GM23248 (cell line): Measurements from ENCODE around the gene NPTX1. TPM values are rescaled to one million over a fixed set of nuclear protein-coding genes. Genes with fewer than 3 reads are reported as not detected.
"Not testable (repeated sequence)": the region's sequence is repeated elsewhere in the genome, so short reads cannot be mapped to it uniquely, and the experiment has no call there.

Source experiments
- DNase-seq: peaks from one replicate; pipeline ENCODE4 v3.0.0-alpha.2; 2015
- H2AFZ ChIP-seq: fragments of 200-600 bp; sonication (generic); 2 replicates; pipeline ENCODE4 v1.6.1; 2016; ENCODE audit warnings: antibody characterized with exemption
- H3F3A ChIP-seq: fragments of 200-600 bp; sonication (generic); 2 replicates; pipeline ENCODE4 v1.6.1; 2016; ENCODE audit warnings: mild to moderate bottlenecking, antibody characterized with exemption, mixed run types; ENCODE audit not compliant: insufficient read depth
- H3K27ac ChIP-seq: fragments of 200-600 bp; sonication (generic); 2 replicates; pipeline ENCODE4 v1.5.1; 2016; ENCODE audit warnings: mild to moderate bottlenecking
- H3K27me3 ChIP-seq: fragments of 200-600 bp; sonication (generic); replicated peaks from 2 replicates; pipeline ENCODE4 v1.6.1; 2016; ENCODE audit warnings: mild to moderate bottlenecking; ENCODE audit not compliant: insufficient read depth
- H3K36me3 ChIP-seq: fragments of 200-600 bp; sonication (generic); 2 replicates; pipeline ENCODE4 v1.6.1; 2016; ENCODE audit warnings: low read depth, mild to moderate bottlenecking
- H3K4me1 ChIP-seq: fragments of 200-600 bp; sonication (generic); 2 replicates; pipeline ENCODE4 v1.6.1; 2016; ENCODE audit warnings: mild to moderate bottlenecking; ENCODE audit not compliant: insufficient read depth
- H3K4me2 ChIP-seq: fragments of 200-600 bp; sonication (generic); one replicate; pipeline ENCODE4 v1.6.1; 2016; ENCODE audit warnings: mild to moderate bottlenecking; ENCODE audit not compliant: unreplicated experiment
- H3K4me3 ChIP-seq: fragments of 200-600 bp; sonication (generic); 2 replicates; pipeline ENCODE4 v1.5.1; 2016; ENCODE audit warnings: mild to moderate bottlenecking
- H3K79me2 ChIP-seq: fragments of 200-600 bp; sonication (generic); 2 replicates; pipeline ENCODE4 v1.6.1; 2016; ENCODE audit warnings: mild to moderate bottlenecking; ENCODE audit not compliant: insufficient read depth
- H3K9ac ChIP-seq: fragments of 200-600 bp; sonication (generic); 2 replicates; pipeline ENCODE4 v1.6.1; 2016; ENCODE audit warnings: mild to moderate bottlenecking
- H3K9me2 ChIP-seq: fragments of 200-600 bp; sonication (generic); 2 replicates; pipeline ENCODE4 v1.6.1; 2016; ENCODE audit warnings: mixed run types, mild to moderate bottlenecking, moderate library complexity; ENCODE audit not compliant: insufficient read depth
- H3K9me3 ChIP-seq: fragments of 200-600 bp; sonication (generic); one replicate; pipeline ENCODE4 v1.6.1; 2017; ENCODE audit warnings: low read depth
- H4K20me1 ChIP-seq: fragments of 200-600 bp; sonication (generic); 2 replicates; pipeline ENCODE4 v1.6.0; 2016; ENCODE audit not compliant: insufficient read depth
- EZH2 ChIP-seq: fragments of 200-600 bp; sonication (generic); IDR thresholded peaks from 2 replicates; pipeline ENCODE4 v1.6.1; 2018; ENCODE audit warnings: antibody characterized with exemption, mild to moderate bottlenecking; ENCODE audit not compliant: insufficient read depth, poor library complexity, severe bottlenecking
- EZH2phosphoT487 ChIP-seq: fragments of 200-600 bp; sonication (generic); IDR thresholded peaks from 2 replicates; pipeline ENCODE4 v1.6.1; 2018; ENCODE audit warnings: antibody characterized with exemption, moderate library complexity, mild to moderate bottlenecking, low read depth; ENCODE audit not compliant: insufficient read depth
- WGBS, 2 experiments: methylation state at CpG; one replicate each; pipeline ENCODE4 v1.1.6; 2015 to 2017; ENCODE audit warnings: low lambda C conversion rate in 2 of 2, low coverage in 1 of 2; ENCODE audit errors: missing lambda C conversion rate in 2 of 2; 5-methylcytosine and 5-hydroxymethylcytosine counted together
- in situ Hi-C: fragments of 300-500 bp; cut with MboI; formaldehyde crosslinking; loops from 2 replicates; pipeline ENCODE4 v1.15.0; 2020
- polyA plus RNA-seq: library from polyadenylated mRNA; unstranded; fragments of >200 nt; fragmentation: Nextera tagmentation; extraction: Ambion mirVana; gene quantifications from 2 replicates; pipeline ENCODE4 v1.2.1, GENCODE V29; 2016
- total RNA-seq: library from RNA; depleted of rRNA; stranded (reverse); fragments of >200 nt; shearing (Covaris generic); gene quantifications from 2 replicates; pipeline ENCODE4 v1.2.3, GENCODE V29; 2014

NPTX1 gene
- total and polyA plus RNA-seq, 2 experiments from 2014 or later = 0.43 to 1.1 TPM

DNA sequence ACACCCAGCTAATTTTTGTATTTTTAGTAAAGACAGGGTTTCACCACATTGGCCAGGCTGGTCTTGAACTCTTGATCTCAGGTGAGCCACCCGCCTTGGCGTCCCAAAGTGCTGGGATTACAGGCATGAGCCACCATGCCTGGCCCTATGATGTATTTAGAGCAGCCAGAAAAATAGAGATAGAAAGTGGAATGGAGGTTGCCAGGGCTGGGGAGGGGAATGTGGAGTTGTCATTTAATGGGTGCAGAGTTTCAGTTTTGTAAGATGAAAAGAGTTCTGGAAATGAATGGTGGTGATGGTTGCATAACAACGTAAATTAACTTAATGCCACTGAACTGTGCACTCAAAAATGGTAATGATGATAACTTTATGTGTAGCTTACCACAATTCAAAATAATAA lies 31.6 kb upstream of the NPTX1 start:
- DNase-seq = no peak
- 91 to 98% methylated on average over 3 of the region's 3 CpGs for WGBS, 2 experiments
- in situ Hi-C loops = no loop called here
- peaks cover 32% of the 10 kb centered on the region for H3K4me1 ChIP-seq
- TF ChIP-seq EZH2phosphoT487 (no peak), EZH2 (no peak)
- no peaks in the 10 kb centered on the region for H4K20me1 ChIP-seq
- no peak overlapping the region for H3K9ac ChIP-seq
- no peak overlapping the region for H3K27ac ChIP-seq
- H3F3A ChIP-seq = peaks cover 27% of the 10 kb centered on the region
- no peaks in the 10 kb centered on the region for H3K27me3 ChIP-seq
- no peak overlapping the region for H3K4me2 ChIP-seq
- H3K79me2 ChIP-seq = no peaks in the 10 kb centered on the region
- H3K9me3 ChIP-seq = no peaks in the 10 kb centered on the region
- H3K4me3 ChIP-seq = no peak overlapping the region
- H3K9me2 ChIP-seq = no peaks in the 10 kb centered on the region
- no peak overlapping the region for H2AFZ ChIP-seq
- no peaks in the 10 kb centered on the region for H3K36me3 ChIP-seq

DNA sequence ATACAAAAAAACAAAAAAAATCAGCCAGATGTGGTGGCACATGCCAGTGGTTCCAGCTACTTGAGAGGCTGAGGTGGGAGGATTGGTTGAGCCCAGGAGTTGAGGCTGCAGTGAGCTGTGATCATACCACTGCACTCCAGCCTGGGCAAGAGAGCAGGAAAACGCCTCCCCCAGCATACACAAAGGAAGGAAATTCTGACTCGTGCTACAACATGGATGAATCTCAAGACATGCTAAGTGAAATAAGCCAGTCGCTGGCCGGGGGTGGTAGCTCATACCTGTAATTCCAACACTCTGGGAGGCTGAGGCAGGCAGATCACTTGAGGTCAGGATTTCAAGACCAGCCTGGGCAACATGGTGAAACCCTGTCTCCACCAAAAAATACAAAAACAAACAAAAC lies 30.8 kb upstream of the NPTX1 start:
- H3K9ac ChIP-seq, H3K79me2 ChIP-seq, H3K27me3 ChIP-seq, H3K4me2 ChIP-seq, H3K4me3 ChIP-seq, H4K20me1 ChIP-seq, H3K27ac ChIP-seq, H3K9me2 ChIP-seq, H2AFZ ChIP-seq, H3K9me3 ChIP-seq, in situ Hi-C loops, H3K36me3 ChIP-seq: not testable (repeated sequence)
- peaks cover 27% of the 10 kb centered on the region for H3F3A ChIP-seq
- WGBS, 2 experiments = 56 to 57% methylated on average over 4 of the region's 4 CpGs
- peaks cover 25% of the 10 kb centered on the region for H3K4me1 ChIP-seq
- DNase-seq = peak; percentile 58

- no peaks in the 10 kb centered on the region for H3K79me2 ChIP-seq
- TF ChIP-seq EZH2phosphoT487 = no peak
- TF ChIP-seq EZH2 = no peak
- peak; percentile 95 for DNase-seq
- no peaks in the 10 kb centered on the region for H3K9me2 ChIP-seq
- peak overlapping the region; percentile 12; the same call in 1 of the 2 replicates for H3K4me3 ChIP-seq
- H4K20me1 ChIP-seq = no peaks in the 10 kb centered on the region
- peak overlapping the region; percentile 56 for H3K4me2 ChIP-seq
- H3F3A ChIP-seq = peaks cover 27% of the 10 kb centered on the region
- WGBS, 2 experiments = 1 to 7% methylated on average over 8 of the region's 8 CpGs
- no peaks in the 10 kb centered on the region for H3K9me3 ChIP-seq
- no peaks in the 10 kb centered on the region for H3K27me3 ChIP-seq
- peaks cover 21% of the 10 kb centered on the region for H3K4me1 ChIP-seq
- H3K27ac ChIP-seq = peak overlapping the region; percentile 73
- no peaks in the 10 kb centered on the region for H3K36me3 ChIP-seq
- in situ Hi-C loops = no loop called here
- peak overlapping the region; percentile 65 for H3K9ac ChIP-seq
- peak overlapping the region; percentile 38 for H2AFZ ChIP-seq
These were observed 28.4 kb upstream of the NPTX1 start for GRCh38 chr17:80504686-80505413.

GRCh38 chr17:80503921-80504320 lies 27.5 kb upstream of the NPTX1 start:
- Histone ChIP-seq H3K27ac (no peak overlapping the region), H2AFZ (no peak overlapping the region), H3K27me3 (no peaks in the 10 kb centered on the region), H3K9me3 (no peaks in the 10 kb centered on the region), H4K20me1 (no peaks in the 10 kb centered on the region), H3K4me3 (no peak overlapping the region), H3F3A (peaks cover 27% of the 10 kb centered on the region), H3K79me2 (no peaks in the 10 kb centered on the region), H3K9ac (no peak overlapping the region), H3K9me2 (no peaks in the 10 kb centered on the region), H3K4me1 (peaks cover 21% of the 10 kb centered on the region), H3K36me3 (no peaks in the 10 kb centered on the region), H3K4me2 (no peak overlapping the region)
- no peak for TF ChIP-seq EZH2
- no peak for TF ChIP-seq EZH2phosphoT487
- DNase-seq = no peak
- in situ Hi-C loops = no loop called here

DNA sequence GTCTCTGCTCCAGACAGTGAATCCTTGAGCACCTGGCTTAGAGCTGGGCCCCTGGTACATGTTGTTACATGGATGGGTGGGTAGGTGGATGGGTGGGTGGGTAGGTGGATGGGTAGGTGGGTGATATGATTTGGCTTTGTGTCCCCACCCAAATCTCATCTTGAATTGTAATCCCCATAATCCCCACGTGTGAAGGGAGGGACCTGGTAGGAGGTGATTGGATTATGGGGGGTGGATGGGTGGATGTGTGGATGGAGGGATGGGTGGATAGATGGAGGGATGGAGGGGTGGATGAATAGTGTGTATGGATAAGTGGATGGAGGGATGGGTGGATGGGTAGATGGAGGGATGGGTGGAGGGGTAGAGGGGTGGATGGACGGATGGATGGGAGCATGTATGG lies 26.6 kb upstream of the NPTX1 start:
- Histone ChIP-seq H3K9ac (no peak overlapping the region), H3K9me3 (no peaks in the 10 kb centered on the region), H3K4me1 (peaks cover 29% of the 10 kb centered on the region), H4K20me1 (no peaks in the 10 kb centered on the region), H2AFZ (no peak overlapping the region), H3F3A (peaks cover 27% of the 10 kb centered on the region), H3K4me2 (no peak overlapping the region), H3K79me2 (no peaks in the 10 kb centered on the region), H3K9me2 (no peaks in the 10 kb centered on the region), H3K27me3 (no peaks in the 10 kb centered on the region), H3K36me3 (no peaks in the 10 kb centered on the region), H3K4me3 (no peak overlapping the region), H3K27ac (no peak overlapping the region)
- in situ Hi-C loops = no loop called here
- no peak for DNase-seq
- TF ChIP-seq EZH2 = no peak
- TF ChIP-seq EZH2phosphoT487 = no peak
- 73% methylated on average over 2 of the region's 2 CpGs; no CpG with 5 or more reads in 1 of the 2 experiments for WGBS, 2 experiments
